HepG2 (cell line): ENCODE data around the gene ARL4D. TPM values are rescaled to one million over a fixed set of nuclear protein-coding genes. Genes with fewer than 3 reads are reported as not detected.

ENCODE experiments used
- ATAC-seq: fragments of 200-7000 bp; cut with Tn5 transposase; 3 replicates; pipeline ENCODE4 v1.9.1; 2020; ENCODE audit warnings: mild to moderate bottlenecking, moderate library complexity
- BruUV-seq: library from RNA; stranded (reverse); fragments of 400-500 nt; replicated peaks from 2 replicates; lab custom pipeline; 2021; lab: Mats Ljungman, UMichigan
- CTCF ChIA-PET: fragments of 300-600 bp; formaldehyde crosslinking; extraction: SDS; loops from one replicate; lab custom pipeline; 2021; ENCODE audit warnings: low total read pairs, inconsistent platforms, low intra/inter-chr PET ratio; lab: Yijun Ruan, JAX
- POLR2A ChIA-PET: fragments of 350-600 bp; sonication (Branson Sonifier 250); formaldehyde crosslinking; loops from one replicate; lab custom pipeline; 2020; ENCODE audit warnings: antibody characterized with exemption, inconsistent platforms; lab: Yijun Ruan, JAX
- DNase-seq: peaks from one replicate; pipeline ENCODE4 v3.0.0-alpha.2; 2015; ENCODE audit warnings: low spot score
- FAIRE-seq: peaks from 3 replicates; lab custom pipeline; 2011; peaks lifted over from hg19 to GRCh38; lab: Jason Lieb, UNC
- H2AFZ ChIP-seq: one replicate; pipeline ENCODE4 v1.6.1; 2011; ENCODE audit warnings: low read length, inconsistent platforms
- H3K27ac ChIP-seq: fragments of 300-600 bp; 3 replicates; pipeline ENCODE4 v1.8.0; 2011; ENCODE audit warnings: mixed run types, mild to moderate bottlenecking, mixed read lengths, low read length, inconsistent platforms; ENCODE audit not compliant: insufficient read depth; ENCODE audit errors: extremely low read length
- H3K27me3 ChIP-seq, 2 experiments: fragments of 200-600 bp in 1 of 2; 2 replicates in 1 of 2; 3 replicates in 1 of 2; pipeline versions ENCODE4 v1.6.0 to v1.8.0; 2011; ENCODE audit warnings: low read length in 2 of 2, mild to moderate bottlenecking in 2 of 2, moderate library complexity in 2 of 2, inconsistent platforms in 1 of 2; ENCODE audit not compliant: insufficient read depth in 2 of 2, control insufficient read depth in 1 of 2
- H3K36me3 ChIP-seq, 2 experiments: fragments of 200-600 bp in 1 of 2; replicated peaks in 1 of 2; 2 replicates in 1 of 2; 3 replicates in 1 of 2; pipeline versions ENCODE4 v1.5.1 to v1.8.0; 2011; ENCODE audit warnings: low read length in 2 of 2, inconsistent platforms in 1 of 2; ENCODE audit not compliant: insufficient read depth in 2 of 2, control insufficient read depth in 1 of 2
- H3K4me1 ChIP-seq: 2 replicates; pipeline ENCODE4 v1.5.1; 2012; ENCODE audit warnings: low read length, inconsistent platforms; ENCODE audit not compliant: insufficient read depth
- H3K4me2 ChIP-seq: 2 replicates; pipeline ENCODE4 v1.6.0; 2011; ENCODE audit warnings: low read depth, low read length, inconsistent platforms
- H3K4me3 ChIP-seq, 3 experiments: fragments of 200-600 bp in 1 of 3; sonication (generic), shearing (Covaris generic) in 1 of 3; replicated peaks in 1 of 3; 2 replicates each; pipeline ENCODE4 v1.5.1; 2011 to 2016; ENCODE audit warnings: low read length in 3 of 3, inconsistent platforms in 2 of 3, low read depth in 2 of 3, mild to moderate bottlenecking in 2 of 3, control low read depth in 1 of 3, mixed read lengths in 1 of 3; ENCODE audit not compliant: insufficient read depth in 1 of 3
- H3K79me2 ChIP-seq: one replicate; pipeline ENCODE4 v1.6.1; 2011; ENCODE audit warnings: low read length, inconsistent platforms; ENCODE audit not compliant: insufficient read depth
- H3K9ac ChIP-seq: 2 replicates; pipeline ENCODE4 v1.6.0; 2011; ENCODE audit warnings: mild to moderate bottlenecking, low read depth, low read length, inconsistent platforms; ENCODE audit not compliant: insufficient read depth
- H3K9me3 ChIP-seq: 2 replicates; pipeline ENCODE4 v1.5.1; 2012; ENCODE audit warnings: mild to moderate bottlenecking, low read length
- H4K20me1 ChIP-seq: 2 replicates; pipeline ENCODE4 v1.6.0; 2011; ENCODE audit warnings: inconsistent platforms, mild to moderate bottlenecking, low read length, moderate library complexity; ENCODE audit not compliant: insufficient read depth
- NFATC3 ChIP-seq: sonication (generic); formaldehyde crosslinking; IDR thresholded peaks from 2 replicates; pipeline ENCODE4 v1.5.1; 2020; ENCODE audit warnings: mild to moderate bottlenecking, missing genetic modification reagents
- PAX8 ChIP-seq: sonication (generic); formaldehyde crosslinking; IDR thresholded peaks from 2 replicates; pipeline ENCODE4 v1.8.0; 2022; ENCODE audit warnings: mild to moderate bottlenecking, missing genetic modification reagents, borderline replicate concordance
- SAP130 ChIP-seq: IDR thresholded peaks from 2 replicates; pipeline ENCODE4 v1.6.1; 2016; ENCODE audit warnings: low read depth
- ZBTB10 ChIP-seq: sonication (generic); formaldehyde crosslinking; IDR thresholded peaks from 2 replicates; pipeline ENCODE4 v1.4.0; 2020; ENCODE audit warnings: missing genetic modification reagents, borderline replicate concordance
- WGBS: methylation state at CpG from one replicate; pipeline ENCODE4 v1.1.6; 2017; ENCODE audit warnings: low lambda C conversion rate; 5-methylcytosine and 5-hydroxymethylcytosine counted together
- in situ Hi-C: cut with HindIII; loops from 2 replicates; pipeline ENCODE4 v1.10.0; 2017; ENCODE audit warnings: low pct_unique_long_range_greater_than_20kb; ENCODE audit not compliant: extremely low pct_ligation_motif_present
- intact Hi-C: fragments of 100-400 bp; cut with micrococcal nuclease; formaldehyde crosslinking; loops from one replicate; pipeline ENCODE4 v1.10.0; 2022; ENCODE audit not compliant: unreplicated experiment
- polyA plus RNA-seq, 8 experiments: library from polyadenylated mRNA; depleted of rRNA in 3 of 8; stranded (reverse) in 7 of 8; unstranded in 1 of 8; fragments of >200 nt; fragmentation: Illumina TruSeq in 4 of 8; extraction: Trizol in 4 of 8; gene quantifications; 2 replicates each; pipeline versions ENCODE4 v1.2.1 to v1.2.3, GENCODE V29; 2011 to 2016; ENCODE audit warnings: low read depth in 4 of 8, missing spikeins in 1 of 8, mixed read lengths in 1 of 8; ENCODE audit not compliant: insufficient read depth in 1 of 8
- total RNA-seq, 5 experiments: library from RNA; depleted of rRNA; stranded (reverse); fragments of >200 nt; fragmentation: Illumina TruSeq; extraction: Trizol; gene quantifications; 2 replicates each; pipeline ENCODE4 v1.2.3, GENCODE V29; 2016; ENCODE audit warnings: low read depth in 1 of 5

The ARL4D gene
- total and polyA plus RNA-seq, 2 of the 13 experiments (the other 11 are each of a cell fraction or from before 2014, with no cell fraction given) = 9.0 to 25.9 TPM

GRCh38 chr17:43445009-43445589 is 46.3 kb downstream of the ARL4D start:
- H3K9ac ChIP-seq = no peak overlapping the region
- no peaks in the 10 kb centered on the region for H4K20me1 ChIP-seq
- no peak for FAIRE-seq

More at GRCh38 chr17:43445009-43445589, 46.3 kb downstream of the ARL4D start:
- in situ Hi-C loops (no loop called here), intact Hi-C loops (no loop called here)
- H3K27ac ChIP-seq = no peak overlapping the region
- no peaks in the 10 kb centered on the region for H3K9me3 ChIP-seq
- peak overlapping the region; percentile 88 for H2AFZ ChIP-seq
- POLR2A ChIA-PET = interaction anchor here (0.9 to 1.3 kb wide), 3 partner anchors 12 to 86 kb away, joined by 3 to 4 read pairs (median 3); partner anchors contain the start of gene ARL4D
- no peaks in the 10 kb centered on the region for H3K79me2 ChIP-seq
- no peaks in the 10 kb centered on the region for H3K27me3 ChIP-seq
- peaks cover 48% of the 10 kb centered on the region for H3K4me1 ChIP-seq
- ATAC-seq (no peak), DNase-seq (no peak)
- no peaks in the 10 kb centered on the region for H3K36me3 ChIP-seq
- no TSS peak for BruUV-seq
- CTCF ChIA-PET = no interaction called here
- TF ChIP-seq PAX8 = no peak
- TF ChIP-seq SAP130 (CRISPR knock-in tag) = 0 out of 2 replicates have a peak, but pooled peaks have one; percentile 4
- TF ChIP-seq NFATC3 (CRISPR knock-in tag) = no peak
- TF ChIP-seq ZBTB10 (CRISPR knock-in tag) = no peak
- H3K4me2 ChIP-seq = peak overlapping the region; percentile 41; the same call in 1 of the 2 replicates
- H3K4me3 ChIP-seq = no peak overlapping the region
- WGBS = 72% methylated on average over 5 of the region's 5 CpGs
